SHP77 (cell line): ENCODE data around the gene GLYATL3.

Experiments used
- DNase-seq, 2 experiments: peaks; one replicate each; lab custom pipeline; 2025; lab: John Stamatoyannopoulos, UW

GLYATL3 gene

DNA sequence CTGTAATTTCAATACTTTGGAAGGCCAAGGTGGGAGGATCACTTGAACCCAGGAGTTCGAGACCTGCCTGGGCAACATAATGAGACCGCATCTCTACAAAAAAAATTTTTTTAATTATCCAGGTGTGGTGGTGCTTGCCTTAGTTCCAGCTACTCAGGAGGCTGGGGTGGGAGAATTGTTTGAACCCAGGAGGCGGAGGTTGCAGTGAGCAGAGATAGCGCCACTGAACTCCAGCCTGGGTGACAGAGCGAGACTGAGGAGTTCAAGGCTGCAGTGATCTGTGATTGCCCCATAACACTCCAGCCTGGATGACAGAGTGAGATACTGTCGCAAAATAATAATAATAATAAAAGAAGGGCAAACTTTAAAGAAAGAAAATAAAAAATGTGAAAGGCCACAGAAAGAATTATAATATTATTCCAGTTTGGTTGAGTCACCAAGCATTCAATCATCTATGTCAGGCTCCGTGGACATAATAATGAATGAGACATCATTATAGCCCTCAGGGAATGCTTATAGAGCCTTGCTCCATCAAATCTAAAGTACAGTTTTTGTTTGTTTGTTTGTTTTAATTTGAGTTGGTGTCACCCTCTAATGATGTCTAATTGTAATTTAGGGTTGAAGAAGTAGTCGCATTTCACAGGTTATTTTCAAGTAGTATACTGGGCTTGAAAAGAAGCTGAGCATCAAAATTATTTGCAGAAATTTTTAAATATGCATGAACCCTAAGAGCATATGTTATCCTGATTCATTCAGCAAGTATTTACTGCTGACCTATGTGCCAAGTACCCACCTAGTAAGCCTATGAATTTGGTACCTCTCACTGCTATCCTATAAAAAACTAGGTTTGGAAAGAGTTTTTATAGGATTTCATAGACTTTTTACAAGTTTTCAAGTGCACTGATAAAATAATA, 15.1 kb downstream of the GLYATL3 start:
- DNase-seq = no peak

DNA sequence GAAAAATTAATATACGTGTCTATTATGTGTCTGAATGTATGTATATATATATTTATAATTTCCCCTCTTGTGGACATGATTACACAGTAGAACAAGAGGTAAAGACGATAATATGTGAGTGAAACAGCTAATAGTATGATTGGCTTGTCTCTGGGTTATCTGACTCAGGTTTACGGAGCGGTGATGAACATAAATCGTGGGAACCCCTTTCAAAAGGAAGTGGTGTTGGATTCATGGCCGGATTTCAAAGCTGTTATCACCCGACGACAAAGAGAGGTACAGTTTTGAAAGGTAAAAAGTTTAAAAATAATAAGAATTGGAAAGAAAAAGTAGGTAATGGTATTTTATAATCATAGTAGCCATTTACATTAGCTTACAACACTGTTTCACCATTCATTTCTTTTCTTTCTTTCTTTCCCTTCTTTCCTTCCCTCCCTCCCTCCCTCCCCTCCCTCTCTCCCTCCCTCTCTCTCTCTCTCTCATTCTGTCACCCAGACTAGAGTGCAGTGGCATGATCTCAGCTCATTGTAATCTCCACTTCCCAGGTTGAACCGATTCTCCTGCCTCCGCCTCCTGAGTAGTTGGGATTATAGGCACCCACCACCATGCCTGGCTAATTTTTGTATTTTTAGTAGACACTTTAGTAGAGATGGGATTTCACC, 15.9 kb downstream of the GLYATL3 start:
- DNase-seq = no peak

DNA sequence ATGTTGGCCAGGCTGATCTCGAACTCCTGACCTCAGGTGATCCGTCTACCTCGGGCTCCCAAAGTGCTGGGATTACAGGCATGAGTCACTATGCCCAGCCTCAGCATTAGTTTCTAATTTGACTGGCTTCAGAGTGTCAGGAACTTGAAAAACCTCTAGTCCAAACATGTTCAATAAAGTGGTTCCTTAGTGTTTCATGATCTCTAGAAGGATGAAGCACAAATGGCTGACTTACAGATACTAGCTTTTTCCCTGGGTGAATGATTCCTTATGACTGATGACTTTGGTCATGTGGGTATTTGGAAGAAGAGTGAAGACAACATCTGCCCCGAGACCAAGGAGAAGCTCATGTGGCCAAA, 16.4 kb downstream of the GLYATL3 start:
- no peak for DNase-seq

DNA sequence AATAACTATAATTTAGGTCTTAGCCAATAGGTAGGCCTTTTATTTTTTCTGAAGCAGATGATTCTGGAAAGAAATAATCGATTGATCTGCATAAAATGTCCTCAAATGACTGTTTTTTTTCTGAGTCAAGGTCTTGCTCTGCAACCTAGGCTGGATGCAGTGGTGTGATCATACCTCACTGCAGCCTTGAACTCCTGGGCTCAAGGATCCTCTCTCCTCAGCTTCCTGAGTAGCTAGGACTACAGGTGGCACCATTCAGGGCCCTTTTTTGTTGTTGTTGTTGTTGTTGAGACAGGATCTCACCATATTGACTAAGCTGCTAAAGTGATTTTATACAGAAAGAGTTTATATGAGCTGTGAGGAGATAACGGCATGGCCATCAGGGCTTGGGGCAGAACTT, 18.2 kb downstream of the GLYATL3 start:
- DNase-seq = no peak

- no peak for DNase-seq
Observed at GRCh38 chr6:49519660-49520059, 19.9 kb downstream of the GLYATL3 start.

DNA sequence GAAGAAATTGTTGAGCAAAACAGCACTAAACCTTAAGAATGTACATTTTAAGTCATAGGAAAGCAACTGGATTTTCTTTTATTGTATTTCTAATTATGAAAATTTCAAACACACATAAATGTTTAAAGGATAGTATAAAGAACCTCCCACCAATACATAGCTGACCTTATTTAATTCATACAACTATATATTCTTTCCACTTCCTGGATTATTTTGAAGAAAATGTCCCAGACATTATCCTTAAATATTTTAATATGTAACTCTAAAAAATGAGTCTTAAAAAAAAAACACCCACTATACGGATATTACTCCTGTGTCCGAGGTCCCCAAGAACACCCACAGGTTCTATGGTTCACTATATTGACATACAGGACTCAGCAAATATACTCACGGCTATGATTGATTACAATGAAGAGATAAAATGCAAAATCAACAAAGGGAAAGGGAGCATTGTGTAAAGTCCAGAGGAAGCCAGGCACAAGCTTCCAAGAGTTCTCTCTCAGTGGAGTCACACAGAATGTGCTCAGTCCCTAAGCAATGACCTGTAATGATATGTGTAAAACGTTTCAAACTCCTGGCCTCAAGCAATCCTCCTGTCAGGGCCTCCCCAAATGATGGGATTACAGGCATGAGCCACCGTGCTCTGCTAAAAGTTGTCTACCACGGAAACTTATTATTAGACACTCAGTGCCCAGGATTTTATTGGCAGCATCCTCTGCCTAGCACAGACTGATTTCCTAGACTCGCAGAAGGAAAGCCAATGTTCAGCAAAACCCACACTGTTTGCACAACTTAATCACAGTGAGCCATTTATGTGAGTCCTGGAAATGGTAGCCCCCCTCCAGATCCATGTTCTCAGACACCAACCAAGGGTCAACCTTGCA, 23.2 kb downstream of the GLYATL3 start:
- peak; percentile 53 to 68 for DNase-seq

- DNase-seq = no peak
Observed at GRCh38 chr6:49523901-49524300, 24.2 kb downstream of the GLYATL3 start.

DNA sequence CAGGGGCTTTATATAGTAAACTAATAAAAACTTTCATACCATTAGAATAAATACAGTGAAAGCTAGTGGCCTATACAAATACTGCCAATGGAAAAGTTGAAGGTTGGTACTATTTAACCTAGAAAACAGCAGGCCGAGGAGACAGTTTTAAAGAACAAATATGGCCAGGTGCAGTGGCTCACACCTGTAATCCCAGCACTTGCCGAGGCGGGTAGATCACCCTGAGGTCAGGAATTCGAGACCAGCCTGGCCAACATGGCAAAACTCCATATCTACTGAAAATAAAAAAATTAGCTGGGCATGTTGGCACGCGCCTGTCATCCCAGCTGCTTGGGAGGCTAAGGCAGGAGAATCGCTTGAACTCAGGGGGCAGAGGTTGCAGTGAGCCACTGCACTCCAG, 24.8 kb downstream of the GLYATL3 start:
- peak in 1 of 2 experiments; percentile 5 for DNase-seq

DNA sequence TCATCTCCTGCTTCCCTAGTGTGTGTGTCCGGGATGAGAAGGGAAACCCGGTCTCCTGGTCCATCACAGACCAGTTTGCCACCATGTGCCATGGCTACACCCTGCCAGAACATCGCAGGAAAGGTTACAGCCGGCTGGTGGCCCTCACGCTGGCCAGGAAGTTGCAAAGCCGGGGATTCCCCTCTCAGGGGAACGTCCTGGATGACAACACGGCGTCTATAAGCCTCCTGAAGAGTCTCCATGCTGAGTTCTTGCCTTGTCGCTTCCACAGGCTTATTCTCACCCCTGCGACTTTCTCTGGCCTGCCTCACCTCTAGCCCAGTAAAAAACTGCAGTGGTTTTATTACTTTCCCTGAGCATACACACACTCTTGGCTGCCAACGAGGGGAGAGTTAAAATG, 26.9 kb downstream of the GLYATL3 start:
- DNase-seq = no peak

DNA sequence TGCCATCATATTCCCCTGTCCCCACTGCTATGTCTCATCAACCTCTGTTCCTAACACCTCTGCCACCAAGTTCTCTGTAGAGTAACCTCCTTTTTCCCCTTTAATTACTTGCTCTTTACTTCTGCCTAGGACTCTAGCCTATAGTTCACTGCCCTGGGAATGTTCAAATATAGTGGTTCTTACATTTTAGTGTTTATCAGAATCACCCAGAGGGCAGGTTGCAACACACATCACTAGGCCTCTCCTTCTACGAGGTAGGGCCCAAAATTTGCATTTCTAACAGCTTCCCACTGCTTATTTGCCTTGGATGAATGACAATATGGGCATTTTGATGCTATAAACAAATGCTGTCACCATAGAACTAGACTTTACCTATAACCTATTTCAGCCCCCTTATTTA, 27.6 kb downstream of the GLYATL3 start:
- no peak for DNase-seq

DNA sequence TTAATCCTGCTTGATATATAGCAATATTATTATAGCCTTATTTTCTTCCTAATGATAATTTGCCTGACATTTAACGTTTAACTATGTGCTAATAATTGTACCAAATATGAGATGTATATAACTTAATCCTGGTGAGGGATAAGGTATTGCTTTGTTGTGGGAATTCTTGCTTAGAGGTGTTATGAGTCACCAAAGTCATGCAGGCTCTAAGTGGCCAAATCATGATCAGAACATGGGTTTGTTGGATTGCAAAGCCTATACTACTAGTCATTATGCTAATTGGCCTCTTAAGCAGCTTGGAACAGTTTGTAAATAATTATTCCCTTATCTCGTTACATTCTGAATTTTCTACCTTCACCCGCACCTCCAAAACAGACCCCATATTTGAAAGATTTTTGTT, 28.8 kb downstream of the GLYATL3 start:
- DNase-seq = no peak

DNA sequence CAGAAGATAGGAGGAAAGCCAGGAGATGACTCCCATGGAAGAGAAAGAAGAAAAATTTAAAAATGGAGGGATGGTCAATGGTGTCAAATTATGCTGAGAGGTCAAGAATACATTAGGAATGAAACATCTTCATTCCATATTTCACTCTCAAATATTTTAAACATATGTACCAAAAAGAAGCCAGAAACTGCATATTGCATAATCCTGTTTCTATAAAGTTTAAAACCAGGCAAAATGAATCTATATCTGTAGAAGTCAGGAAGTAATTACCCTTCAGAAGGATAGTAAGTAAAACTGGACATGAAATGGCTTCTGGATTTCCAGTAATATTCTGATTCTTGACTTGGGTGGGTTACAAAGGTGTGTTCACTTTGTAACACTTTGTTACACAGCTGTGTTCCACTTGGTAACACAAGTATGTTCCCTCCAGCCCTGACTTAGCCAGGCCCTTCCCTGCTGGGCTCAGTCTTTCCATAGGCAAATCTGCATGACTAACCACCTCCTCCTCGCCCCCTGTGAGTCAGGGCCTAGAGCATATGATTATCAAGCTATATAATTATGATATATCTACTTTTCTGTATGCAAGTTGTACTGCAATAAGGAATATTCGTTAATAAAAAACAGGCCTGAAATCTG, 30.5 kb downstream of the GLYATL3 start:
- DNase-seq = no peak

DNA sequence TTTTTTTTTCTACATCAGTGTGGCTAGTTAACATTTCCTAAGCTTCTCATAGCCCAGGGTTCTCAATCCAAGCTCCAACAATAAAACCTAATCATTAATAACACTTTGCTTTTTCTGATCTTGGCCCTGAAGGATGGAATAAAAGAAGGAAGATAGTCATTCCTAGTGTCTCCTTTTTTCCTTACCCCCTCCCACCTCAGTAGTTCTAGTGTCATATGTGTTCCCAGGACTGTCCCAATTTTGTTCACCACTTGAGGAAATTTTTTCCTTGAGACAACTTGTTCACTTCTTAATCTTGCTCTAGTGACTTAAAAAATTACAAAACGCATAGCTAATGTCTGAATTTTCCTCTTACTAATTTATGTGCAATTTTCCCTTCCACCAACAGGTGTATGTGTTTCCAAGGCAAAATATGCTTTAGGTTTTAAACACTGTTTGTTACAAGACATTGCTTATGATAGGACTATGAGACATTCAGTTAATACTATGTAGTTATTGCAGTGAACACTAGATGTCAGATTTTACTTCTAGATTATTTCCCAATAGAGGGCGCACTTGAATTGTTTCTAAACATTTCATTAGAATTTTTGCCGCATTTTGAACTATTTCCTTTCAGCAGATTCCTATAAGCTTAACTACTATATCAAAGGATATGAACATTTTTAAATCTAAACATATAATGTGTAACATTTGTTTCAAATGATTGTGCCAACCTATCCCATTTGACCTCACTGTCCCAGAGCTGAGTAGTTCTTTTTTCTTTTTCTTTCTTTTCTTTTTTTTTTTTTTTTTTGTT, 32.2 kb downstream of the GLYATL3 start:
- peak; percentile 20 to 26 for DNase-seq

DNA sequence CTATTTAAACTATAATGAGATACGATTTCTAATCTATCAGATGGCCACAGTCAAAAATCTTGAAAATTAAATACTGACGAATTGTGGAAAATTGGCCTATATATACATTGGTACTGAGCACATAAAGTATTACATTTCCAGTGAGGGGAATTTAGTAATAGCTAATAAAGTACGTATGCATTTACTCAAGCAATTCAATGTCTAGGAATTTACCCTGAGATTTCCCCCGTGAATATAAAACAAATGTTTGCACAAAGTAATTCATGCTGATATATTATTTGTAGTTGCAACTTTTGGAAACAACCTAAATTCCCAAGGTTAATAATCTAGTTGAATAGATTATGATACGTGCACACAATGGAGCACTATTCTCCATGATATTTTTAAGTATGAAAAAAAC, 36.1 kb downstream of the GLYATL3 start:
- no peak for DNase-seq

DNA sequence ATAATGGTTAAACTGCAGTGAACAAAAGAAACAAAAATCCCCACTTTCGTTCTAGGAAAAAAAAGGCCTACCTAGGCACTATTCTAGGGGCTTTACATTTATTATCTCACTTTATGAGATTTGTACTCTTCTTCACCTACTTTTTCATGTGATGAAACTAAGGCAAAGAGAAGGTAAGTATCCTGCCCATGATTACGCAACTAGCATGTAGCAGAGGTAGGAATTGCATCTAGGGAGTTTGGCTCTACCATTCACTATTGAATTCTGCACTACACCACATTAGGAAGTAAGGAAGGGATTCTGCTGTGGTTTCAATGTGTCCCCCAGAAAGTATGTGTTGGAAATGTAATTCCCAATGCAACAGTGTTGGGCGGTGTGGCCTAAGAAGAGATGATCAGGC, 39.4 kb downstream of the GLYATL3 start:
- DNase-seq = no peak

DNA sequence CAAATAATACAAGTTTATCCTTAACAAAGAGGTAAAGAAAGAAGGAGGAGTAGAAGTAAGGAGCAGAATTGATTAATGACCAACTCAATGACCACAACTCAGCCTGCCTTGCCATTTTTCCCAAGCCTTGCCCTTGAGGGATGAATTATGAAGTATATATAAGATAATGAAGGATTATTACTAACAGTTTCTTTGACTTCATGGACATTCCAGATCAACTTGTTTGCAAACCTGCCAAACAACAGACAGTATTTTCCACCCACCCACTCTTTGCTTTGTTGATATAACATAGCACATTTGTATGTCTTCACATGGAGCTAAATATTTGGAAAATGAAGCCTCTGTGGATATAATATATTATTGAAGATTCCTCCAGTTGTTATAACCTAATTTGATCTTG, 40.9 kb downstream of the GLYATL3 start:
- no peak for DNase-seq

- no peak for DNase-seq
Observed at GRCh38 chr6:49541210-49541724, 41.5 kb downstream of the GLYATL3 start.

- no peak for DNase-seq
Observed at GRCh38 chr6:49541936-49542335, 42.2 kb downstream of the GLYATL3 start.

- DNase-seq = no peak
Observed at GRCh38 chr6:49543087-49543858, 43.5 kb downstream of the GLYATL3 start.

GRCh38 chr6:49546331-49546730, 46.6 kb downstream of the GLYATL3 start:
- no peak for DNase-seq
